ENCODE results near the gene B4GALT1.

Gene B4GALT1, protein sequence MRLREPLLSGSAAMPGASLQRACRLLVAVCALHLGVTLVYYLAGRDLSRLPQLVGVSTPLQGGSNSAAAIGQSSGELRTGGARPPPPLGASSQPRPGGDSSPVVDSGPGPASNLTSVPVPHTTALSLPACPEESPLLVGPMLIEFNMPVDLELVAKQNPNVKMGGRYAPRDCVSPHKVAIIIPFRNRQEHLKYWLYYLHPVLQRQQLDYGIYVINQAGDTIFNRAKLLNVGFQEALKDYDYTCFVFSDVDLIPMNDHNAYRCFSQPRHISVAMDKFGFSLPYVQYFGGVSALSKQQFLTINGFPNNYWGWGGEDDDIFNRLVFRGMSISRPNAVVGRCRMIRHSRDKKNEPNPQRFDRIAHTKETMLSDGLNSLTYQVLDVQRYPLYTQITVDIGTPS

DNA sequence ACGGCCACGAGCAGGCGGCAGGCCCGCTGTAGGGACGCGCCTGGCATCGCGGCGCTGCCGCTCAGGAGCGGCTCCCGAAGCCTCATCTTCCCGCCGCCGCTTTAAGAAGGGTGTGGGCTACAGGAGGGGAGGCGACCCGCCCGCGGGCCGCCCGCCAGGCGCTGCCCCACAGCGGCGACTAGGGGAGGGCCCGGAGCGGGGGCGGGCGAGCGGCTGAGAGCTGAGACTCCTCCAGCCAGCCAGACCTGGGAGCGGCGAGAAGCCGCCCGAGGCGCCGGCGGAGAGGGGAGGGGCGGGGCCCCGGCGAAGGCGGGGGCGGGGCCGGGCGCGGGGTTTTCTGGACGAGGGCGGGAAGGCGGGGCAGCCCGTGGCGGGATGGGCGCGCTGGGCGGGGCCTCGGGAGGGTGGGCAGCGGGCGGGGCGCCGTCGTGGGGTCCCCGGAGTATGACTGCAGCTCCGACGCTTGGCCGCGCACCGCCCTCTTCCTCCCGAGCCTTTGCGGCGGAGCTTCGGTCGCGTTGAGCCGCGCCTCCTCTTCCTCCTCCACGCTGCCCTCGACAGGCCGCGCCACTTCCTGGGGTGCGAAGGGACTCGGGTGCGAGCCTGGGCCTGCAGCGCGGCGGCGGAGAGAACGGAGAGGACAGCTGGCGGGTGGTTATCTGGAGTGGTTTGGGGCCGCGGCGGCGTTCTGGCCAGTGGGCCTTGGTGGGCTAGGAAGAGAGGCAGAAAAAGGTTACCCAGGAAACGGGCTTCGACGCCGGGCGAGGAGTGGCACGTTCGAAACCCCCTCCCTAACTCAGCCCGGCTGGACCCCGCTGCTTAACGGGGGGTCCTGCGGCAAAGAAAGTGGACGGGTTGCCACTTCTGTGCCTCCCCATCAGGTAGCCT, at the start of gene B4GALT1:
Gene B4GALT1, minus strand, starts transcription at position 253 of the 888 bp plus-strand sequence. Its CDS starts 167 bp downstream, at position 86.
- peak; percentile 96 for DNase-seq

DNA sequence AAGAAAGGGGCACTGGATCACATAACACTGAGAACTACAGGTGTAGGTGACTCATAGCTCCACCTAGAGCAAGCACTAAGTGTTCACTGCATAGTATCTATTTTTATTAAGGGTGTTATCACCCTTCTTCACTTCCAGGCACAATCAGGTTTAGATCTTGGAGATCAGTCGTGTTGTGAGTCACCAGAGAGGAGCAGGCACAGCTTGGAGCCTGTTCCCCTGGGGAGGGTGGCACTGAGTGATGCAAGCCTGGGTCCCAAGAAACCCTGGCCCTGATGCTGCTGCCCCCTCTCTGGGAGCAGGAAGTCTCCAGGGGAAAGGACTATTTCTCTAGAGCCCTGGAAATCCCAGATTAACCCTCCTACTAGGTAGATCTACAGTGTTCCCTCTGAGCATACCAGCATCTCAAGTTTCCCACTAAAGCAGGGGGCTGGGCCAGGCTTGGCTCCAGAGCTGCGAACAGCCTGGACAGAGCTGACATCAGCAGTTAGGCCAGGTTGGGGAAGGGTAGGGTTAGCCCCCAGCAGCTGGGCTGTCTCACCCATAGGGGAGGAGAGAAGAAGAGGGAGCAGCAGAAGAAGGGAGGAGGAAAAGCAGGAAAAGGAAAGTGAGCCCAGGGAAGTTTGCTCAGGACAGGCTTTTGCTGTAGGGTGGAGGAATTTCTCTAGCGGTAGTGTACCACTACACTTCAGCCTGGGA, 44.7 kb upstream of the B4GALT1 start:
- DNase-seq, result no peak

DNA sequence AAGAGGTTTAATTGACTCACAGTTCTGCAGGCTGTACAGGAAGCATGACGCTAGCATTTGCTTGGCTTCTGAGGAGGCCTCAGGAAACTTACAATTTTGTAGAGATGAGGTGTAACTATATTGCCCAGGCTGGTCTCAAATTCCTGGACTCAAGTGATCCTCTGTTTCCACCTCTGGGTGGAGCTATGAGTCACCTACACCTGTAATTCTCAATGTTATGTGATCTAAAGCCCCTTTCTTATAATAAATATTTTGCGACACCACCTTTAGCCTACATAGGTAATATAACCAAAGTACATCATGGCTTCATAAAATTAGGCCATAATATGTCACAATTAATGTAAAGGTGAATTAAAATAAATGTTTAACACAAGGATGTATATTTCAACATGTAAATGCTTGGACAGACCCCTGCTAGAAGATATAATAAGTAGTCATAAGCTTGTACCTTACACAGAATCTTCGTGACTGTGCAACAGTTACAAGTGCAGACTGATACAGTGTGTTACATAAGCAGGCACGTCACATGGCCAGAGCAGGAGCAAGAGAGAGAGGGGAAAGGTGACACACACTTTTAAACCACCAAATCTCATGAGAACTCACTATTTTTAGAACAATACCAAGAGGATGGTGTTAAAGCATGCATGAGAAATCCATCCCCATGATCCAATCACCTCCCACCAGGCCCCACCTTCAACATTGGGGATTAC, 43.0 kb upstream of the B4GALT1 start:
- DNase-seq, result no peak

DNA sequence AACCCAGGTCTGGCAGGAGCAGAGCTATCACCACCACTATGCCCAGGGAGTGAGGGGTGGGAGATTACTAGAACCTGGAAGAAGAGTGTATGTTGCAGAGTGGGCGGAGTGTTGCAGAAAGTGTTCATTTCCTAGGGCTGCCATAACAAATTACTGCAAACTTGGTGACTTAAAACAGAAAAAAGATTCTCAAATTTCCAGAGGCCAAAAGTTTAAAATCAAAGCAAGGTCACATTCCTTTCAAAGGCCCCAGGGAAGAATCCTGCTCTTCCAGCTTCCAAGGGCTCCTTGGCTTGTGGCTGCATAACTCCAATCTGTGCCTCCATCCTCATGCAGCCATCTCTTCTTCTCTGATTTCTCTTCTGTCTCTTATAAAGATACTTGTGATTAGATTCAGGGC, 42.3 kb upstream of the B4GALT1 start:
- no peak for DNase-seq

DNA sequence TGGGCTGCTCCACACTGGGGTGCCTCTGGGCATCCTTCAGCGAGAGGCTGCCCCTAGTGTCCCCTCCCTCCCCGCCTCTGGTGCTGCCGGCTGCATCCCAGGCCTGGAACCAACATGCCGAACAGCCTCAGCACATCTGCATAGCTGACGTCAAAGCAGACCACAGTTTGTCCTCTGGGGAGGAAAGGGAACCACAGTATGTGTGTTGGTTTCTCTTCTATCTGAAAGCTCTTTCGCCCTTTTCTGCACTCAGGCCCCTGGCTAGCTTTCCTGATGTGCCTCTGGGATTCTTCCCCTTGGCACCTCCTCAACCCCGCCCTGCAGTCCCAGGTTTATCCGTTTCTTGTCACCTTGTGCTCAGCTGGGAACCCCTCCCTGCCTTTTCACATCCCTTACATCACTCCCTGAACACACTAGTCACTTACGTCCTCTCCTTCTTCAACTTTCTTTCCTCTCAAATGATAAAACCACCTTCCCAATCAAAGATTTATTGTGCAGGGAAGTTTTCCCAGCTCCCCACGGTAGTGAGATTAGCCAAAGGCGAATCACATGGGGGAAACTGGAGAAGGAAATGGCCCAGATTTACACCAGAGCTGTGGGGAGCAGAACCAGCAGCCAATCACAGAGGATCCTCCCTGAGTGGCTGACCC, 35.5 kb upstream of the B4GALT1 start:
- DNase-seq, result peak; percentile 3

DNA sequence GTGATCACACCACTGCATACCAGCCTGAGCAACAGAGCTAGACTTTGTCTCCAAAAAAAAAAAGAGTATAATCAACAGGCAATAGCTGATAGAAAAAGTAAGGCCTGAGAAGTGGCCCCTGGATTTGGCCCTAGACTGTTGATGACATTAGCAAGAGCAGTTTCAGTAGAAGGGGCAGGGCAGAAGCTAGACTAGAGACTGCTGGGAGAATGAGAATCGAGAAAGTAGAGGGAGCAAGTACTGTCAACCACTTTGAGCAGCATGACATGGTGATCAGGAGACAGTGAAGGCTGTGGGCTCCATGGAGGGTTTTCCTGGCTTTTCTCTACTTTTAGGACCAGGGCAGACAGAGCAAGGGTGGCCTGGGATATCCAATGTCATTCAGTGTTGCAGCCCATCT, 34.9 kb upstream of the B4GALT1 start:
- DNase-seq, result no peak

DNA sequence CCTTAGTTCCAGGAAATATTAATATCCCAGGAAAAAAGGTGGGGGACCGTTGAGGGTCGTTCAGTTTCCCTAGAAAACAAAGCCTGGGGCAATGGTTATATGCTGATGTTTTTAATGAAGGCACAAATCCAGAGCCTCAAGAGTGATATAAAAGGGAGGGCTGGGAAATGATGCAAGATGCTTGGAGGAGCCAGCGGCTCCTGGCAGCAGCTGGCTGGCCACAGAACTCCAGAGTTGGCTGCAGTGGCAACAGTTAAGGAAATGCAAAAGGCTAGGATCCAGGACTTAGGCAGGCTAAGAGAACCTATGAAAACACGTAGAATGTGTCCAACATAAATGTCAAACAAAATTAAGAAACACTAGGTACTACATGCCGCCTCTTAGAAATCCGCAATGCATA, 31.0 kb upstream of the B4GALT1 start:
- no peak for DNase-seq

DNA sequence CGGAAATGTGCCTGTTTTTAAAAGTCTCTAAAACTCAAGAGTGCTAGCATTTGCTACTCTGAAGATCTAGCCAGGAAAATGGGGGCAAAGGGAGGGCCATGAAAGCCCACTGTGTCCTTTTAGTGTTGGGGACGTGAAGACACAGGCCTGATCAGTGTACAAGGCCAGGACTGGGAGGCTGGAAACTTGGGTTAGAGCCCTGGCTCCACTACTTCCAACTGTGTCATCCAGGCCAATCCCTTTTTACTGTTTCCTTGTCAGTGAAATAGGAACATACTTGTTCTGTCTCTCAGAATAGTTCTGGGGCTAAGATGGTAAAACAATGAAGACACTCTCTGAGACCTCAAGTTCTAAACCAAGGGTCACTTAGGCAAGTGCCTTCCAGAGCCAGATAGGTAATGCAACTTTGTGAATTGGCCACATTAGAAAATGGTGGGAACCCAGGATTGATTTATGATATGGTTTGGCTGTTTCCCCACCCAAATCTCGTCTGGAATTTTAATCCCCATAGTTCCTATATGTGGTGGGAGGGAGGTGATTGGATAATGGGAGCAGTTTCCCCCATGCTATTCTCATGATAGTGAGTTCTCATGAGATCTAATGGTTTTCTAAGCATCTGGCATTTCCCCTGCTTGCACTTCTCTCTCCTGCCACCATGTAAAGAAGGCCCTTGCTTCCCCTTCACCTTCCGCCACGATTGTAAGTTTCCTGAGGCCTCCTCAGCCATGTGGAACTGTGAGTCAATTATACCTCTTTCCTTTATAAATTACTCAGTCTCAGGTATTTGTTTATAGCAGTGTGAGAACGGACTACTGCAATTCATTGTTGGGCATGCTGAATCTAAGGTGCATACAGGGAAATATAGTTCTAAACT, 30.4 kb upstream of the B4GALT1 start:
- DNase-seq, result no peak

DNA sequence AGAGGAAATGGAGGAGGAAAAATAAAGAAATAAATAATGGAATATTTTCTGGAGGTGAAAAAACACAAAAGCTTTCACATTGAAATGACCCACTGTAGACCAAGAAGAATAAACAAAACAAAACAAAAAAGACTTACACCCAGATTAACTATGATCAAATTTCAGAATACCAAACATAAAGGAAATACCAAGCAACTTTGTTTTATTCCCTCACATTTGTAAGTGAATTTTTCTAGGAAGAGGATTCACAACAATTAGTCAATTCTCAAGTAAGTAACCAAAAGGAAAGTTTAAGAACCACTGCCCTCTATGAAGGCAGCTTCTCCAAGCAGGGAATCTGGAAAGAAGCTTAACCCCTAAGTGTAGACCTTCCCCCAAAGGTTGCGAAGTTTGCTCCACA, 29.6 kb upstream of the B4GALT1 start:
- no peak for DNase-seq

DNA sequence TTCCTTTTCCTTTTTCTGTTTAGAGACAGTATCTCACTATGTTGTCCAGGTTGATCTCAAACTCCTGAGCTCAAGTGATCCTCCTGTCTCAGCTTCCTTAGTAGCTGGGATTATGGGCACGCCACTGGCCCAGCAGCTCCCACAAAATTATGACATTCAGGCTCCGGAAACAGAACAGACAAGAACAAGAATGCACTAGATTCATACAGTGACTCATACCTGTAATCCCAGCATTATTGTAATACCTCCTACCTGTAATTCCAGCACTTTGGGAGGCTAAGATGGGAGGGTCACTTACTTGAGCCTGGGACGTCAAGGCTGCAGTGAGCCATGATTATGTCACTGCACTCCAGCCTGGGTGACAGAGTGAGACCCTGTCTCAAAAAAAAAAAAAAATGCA, 26.7 kb upstream of the B4GALT1 start:
- no peak for DNase-seq

DNA sequence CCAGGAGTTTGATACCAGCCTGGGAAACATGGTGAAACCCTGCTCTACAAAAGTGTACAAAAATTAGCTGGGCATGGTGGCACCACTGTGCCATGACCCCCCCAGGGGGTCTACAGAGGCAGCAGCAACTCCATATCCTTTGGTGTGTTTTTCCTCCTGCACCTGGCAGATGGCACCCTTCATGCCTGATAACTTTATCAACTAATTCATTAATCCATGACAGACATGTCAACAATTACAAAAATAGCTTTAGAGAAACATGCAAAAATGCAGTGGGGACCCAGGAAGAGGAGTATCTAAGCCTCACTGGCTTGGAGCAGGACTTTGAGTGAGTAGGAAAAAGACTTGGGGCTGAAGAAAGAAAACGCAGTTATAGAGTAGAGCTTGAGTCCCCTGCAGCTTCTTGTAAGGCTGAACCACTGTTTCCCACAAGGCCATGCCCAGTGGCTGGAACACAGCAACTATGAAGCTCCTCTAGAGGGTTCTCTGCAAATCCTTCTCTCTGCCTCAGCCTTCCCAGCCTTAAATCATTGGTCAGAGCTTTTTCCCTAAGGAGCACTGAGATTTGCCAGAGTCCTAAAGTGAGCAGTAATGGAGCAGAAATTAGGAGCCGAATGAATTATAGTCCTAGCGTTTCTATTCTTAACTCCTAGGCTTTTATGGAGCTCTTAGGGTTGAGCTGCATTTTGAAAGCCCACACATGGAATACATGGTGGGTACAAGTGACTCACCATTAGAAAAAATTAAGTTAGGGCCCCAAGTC, 25.5 kb upstream of the B4GALT1 start:
- DNase-seq, result no peak

DNA sequence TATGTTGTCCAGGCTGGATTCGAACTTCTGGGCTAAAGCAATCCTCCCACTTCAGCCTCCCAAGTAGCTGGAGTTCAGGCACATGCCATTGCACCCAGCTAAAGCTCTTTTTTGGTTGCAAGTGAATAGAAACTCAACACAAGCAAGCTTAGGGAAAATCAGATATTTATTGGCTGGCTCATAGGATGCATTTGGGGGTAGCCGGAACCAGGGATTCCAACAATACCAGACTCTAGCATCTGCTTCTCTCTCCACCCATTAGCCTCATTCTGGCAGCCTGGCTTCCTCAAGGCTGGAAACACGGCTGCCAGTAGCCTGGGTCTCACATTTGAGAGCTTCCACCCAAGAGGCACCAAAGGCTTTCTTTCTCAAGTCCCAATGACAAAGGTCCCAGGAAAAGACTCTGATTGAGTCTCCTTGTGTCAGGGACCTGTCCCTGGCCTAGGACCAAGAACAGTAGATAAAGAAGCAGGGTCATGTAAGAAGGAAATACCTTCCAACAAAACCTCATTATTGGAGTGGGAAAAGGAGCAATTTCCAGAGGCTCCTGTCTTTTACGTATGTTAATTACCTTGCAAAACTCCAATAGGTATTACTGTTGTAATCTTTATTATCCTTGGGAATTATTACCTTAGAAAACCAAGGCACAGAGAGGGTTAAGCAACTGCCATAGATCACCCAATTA, 23.0 kb upstream of the B4GALT1 start:
- DNase-seq, result no peak

DNA sequence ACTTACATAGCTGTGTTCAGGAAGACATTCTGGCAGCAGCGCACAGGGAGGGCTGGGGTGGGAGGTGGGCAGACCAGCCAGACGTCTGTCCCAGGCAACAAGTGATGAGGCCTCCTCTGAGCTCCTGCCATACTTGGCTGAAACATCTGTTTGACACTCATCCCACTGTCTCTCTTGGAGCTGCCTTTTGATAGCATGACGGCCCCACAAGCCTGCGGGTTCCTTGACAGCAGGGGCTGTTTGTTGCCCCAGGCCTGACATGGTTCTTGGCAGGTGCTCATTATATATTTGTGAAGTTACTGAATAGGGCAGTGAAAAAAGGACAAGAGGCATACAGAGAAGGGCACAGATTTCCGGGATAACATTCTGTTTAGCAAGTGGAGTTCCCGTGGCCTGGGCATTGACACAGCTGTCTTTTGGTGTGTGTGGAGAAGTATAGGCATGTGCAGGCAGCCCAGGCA, 22.2 kb upstream of the B4GALT1 start:
- no peak for DNase-seq

DNA sequence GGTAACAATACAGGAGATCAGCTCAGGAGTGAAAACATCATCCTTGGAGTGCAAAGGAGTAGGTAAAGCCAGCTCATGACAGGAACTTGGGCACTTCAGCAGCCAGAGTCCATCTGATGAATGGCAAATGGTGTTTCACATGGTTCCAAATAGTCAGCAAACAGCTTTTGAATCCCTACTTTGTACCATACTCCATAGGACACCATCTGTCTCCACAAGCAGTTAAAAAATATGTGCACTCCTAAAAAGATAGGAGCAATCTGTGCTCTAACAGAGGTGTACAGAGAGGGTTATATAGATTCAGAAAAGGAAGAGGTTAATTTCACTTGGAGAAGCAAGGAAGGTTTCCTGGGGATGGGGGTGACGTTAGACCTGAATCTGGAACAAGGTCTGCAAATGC, 21.6 kb upstream of the B4GALT1 start:
- no peak for DNase-seq

DNA sequence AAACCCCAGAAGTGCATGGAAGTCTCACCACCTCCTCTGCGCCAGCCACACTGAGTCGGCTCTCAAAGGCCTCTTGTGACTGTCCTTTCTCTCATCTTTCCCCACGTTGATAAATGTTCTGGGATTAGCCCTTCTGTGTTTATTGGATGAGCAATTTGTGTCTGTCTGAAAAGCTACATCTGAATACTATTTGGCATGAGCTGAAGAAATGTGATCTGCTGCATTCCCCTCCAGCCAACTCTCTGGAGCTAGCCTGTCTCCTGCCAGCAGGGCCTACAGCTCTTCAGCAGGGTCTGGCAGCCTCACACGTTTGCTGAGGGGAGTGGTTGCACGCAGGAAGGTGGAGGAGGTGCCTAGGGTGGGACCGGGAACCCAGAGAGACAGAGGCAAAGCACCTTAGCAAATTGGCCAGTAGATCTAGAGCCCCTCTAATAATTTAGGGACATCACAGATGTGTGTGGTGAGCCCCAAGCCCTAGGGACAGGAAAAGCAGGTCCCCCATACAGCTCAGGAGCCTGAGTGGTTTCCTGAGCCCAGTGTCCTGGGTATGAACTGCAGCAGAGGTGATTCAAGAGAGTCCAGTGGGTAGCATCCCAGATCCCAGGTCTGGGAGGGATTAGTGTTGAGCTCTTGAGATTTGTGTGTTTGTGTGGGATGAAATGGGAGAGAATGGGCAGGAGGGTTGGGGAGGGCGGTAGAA, 20.5 kb upstream of the B4GALT1 start:
- no peak for DNase-seq

DNA sequence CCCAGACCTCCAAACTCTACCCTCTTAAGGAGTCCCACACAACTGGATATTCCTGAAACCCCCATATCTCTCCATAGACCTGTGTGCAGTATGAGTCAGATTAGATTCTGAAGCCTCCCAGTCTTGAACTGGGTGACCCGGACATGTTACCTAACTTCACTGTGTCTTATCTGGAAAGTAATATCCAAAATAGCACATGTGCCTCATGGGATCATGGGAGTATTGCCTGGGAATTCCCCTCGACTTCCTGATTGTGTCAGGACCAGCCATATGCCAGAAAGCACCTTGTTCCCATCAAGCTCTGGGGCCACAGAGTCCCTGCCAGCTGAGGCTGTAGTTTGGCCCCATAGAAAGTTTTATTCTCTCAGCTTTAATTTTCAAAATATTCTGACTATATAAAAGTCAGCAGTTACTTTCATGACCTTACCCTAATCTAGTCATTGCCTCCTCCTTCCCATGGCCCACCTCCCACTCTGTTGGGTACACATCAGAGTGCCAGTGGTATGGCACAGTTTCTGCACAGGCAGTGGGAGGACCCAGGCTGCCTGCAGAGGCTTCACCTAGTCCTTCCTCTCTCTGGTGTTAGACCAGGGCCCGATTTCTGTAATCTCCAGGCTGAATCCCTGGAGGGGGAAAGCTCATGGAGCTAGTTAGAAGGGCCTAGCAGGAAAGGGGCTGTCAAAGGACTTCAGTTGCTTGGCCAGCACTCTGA, 19.5 kb upstream of the B4GALT1 start:
- DNase-seq, result no peak

DNA sequence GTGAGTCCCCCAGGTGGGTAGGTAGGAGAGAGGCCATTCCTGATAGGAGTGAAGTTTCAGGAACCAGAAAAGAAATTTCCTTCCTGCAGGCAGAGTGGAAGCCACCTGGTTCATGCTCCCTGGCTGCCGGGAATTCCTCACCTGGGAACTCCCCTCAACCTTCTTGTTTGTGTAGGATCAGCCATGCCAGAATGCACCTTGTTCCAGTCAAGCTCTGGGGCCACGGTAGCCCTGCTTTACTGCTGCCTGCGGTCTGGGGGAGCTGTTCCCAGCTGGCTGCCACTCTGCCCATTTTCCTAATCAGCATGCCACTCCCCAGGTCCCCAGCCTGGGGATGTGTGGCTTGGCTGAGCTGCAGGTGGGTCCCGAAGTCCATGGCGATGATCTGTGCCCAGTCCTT, 18.7 kb upstream of the B4GALT1 start:
- no peak for DNase-seq

DNA sequence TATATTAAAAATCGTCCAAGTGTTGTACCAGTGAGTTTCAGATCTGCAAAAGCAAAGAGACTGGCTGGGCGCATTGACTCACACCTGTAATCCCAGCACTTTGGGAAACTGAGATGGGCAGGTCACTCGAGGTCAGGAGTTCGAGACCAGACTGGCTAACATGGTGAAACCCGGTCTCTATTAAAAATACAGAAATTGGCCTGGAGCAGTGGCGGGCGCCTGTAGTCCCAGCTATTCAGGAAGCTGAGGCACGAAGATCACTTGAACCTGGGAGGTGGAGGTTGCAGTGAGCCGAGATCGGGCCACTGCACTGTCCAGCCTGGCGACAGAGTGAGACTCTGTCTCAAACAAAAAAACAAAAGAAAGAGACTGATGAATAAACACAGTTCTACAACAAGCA, 18.3 kb upstream of the B4GALT1 start:
- no peak for DNase-seq

Measured in activated T-cell treated with anti-CD3 and anti-CD28 coated beads for 4 hours (primary cell).